Neural progenitor cell (in vitro differentiated cells): ENCODE measurements around the gene ARL4D.

Experiments used
- EZH2 ChIP-seq: fragments of 200-600 bp; sonication (generic); IDR thresholded peaks from 2 replicates; pipeline ENCODE4 v1.6.1; 2017; ENCODE audit warnings: antibody characterized with exemption, mild to moderate bottlenecking, moderate library complexity
- EZH2phosphoT487 ChIP-seq: fragments of 200-600 bp; sonication (generic); IDR thresholded peaks from 2 replicates; pipeline ENCODE4 v1.6.1; 2017; ENCODE audit warnings: antibody characterized with exemption
- TF ChIP-seq, protein P1 (sequence below): fragments of 200-600 bp; sonication (generic); IDR thresholded peaks from 2 replicates; pipeline ENCODE4 v1.5.1; 2017; ENCODE audit warnings: antibody characterized with exemption, mild to moderate bottlenecking

DNA sequence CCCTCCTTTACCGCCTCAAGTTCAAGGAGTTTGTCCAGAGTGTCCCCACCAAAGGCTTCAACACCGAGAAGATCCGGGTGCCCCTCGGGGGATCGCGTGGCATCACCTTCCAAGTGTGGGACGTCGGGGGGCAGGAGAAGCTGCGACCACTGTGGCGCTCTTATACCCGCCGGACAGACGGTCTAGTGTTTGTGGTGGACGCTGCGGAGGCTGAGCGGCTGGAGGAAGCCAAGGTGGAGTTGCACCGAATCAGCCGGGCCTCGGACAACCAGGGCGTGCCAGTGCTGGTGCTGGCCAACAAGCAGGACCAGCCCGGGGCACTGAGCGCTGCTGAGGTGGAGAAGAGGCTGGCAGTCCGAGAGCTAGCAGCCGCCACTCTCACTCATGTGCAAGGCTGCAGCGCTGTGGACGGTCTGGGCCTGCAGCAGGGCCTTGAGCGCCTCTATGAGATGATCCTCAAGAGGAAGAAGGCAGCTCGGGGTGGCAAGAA is 1.1 kb downstream of the ARL4D start:
- TF ChIP-seq, protein P1, sequence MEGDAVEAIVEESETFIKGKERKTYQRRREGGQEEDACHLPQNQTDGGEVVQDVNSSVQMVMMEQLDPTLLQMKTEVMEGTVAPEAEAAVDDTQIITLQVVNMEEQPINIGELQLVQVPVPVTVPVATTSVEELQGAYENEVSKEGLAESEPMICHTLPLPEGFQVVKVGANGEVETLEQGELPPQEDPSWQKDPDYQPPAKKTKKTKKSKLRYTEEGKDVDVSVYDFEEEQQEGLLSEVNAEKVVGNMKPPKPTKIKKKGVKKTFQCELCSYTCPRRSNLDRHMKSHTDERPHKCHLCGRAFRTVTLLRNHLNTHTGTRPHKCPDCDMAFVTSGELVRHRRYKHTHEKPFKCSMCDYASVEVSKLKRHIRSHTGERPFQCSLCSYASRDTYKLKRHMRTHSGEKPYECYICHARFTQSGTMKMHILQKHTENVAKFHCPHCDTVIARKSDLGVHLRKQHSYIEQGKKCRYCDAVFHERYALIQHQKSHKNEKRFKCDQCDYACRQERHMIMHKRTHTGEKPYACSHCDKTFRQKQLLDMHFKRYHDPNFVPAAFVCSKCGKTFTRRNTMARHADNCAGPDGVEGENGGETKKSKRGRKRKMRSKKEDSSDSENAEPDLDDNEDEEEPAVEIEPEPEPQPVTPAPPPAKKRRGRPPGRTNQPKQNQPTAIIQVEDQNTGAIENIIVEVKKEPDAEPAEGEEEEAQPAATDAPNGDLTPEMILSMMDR: no peak
- no peak for TF ChIP-seq EZH2
- TF ChIP-seq EZH2phosphoT487: no peak
